Stimulated activated CD4-positive, alpha-beta T cell treated with anti-CD3 and anti-CD28 coated beads, Interleukin-4, amount 100 ng/mL, for 24 hours (primary cell): ENCODE data around the gene DNMT3A.
"Not testable (repeated sequence)": the region's sequence is repeated elsewhere in the genome, so short reads cannot be mapped to it uniquely, and the experiment has no call there.

Experiments
- DNase-seq: peaks from one replicate; pipeline ENCODE4 v3.0.0-alpha.2; 2020

The DNMT3A gene

GRCh38 chr2:25230198-25230947 is 111.4 kb downstream of the DNMT3A start:
- DNase-seq, result no peak

GRCh38 chr2:25229279-25230197 is 112.2 kb downstream of the DNMT3A start:
- no peak for DNase-seq

GRCh38 chr2:25228848-25229278 is 112.9 kb downstream of the DNMT3A start:
- peak; percentile 25 for DNase-seq

GRCh38 chr2:25227576-25227975 is 114.1 kb downstream of the DNMT3A start:
- no peak for DNase-seq

- DNase-seq, result no peak
Observed at GRCh38 chr2:25226827-25227226, 114.9 kb downstream of the DNMT3A start.

GRCh38 chr2:25222477-25223121 is 119.1 kb downstream of the DNMT3A start:
- DNase-seq, result no peak

GRCh38 chr2:25221579-25221978 is 120.1 kb downstream of the DNMT3A start:
- no peak for DNase-seq

GRCh38 chr2:25220313-25220712 is 121.4 kb downstream of the DNMT3A start:
- DNase-seq, result no peak

GRCh38 chr2:25219621-25220020 is 122.1 kb downstream of the DNMT3A start:
- no peak for DNase-seq

GRCh38 chr2:25218100-25218499 is 123.6 kb downstream of the DNMT3A start:
- DNase-seq, result no peak

- peak; percentile 81 for DNase-seq
Observed at GRCh38 chr2:25215948-25216679, 125.6 kb downstream of the DNMT3A start.

- DNase-seq, result no peak
Observed at GRCh38 chr2:25215232-25215631, 126.5 kb downstream of the DNMT3A start.

- DNase-seq, result no peak
Observed at GRCh38 chr2:25213229-25213628, 128.5 kb downstream of the DNMT3A start.

GRCh38 chr2:25210923-25211322 is 130.8 kb downstream of the DNMT3A start:
- not testable (repeated sequence) for DNase-seq

- DNase-seq, result no peak
Observed at GRCh38 chr2:25207078-25207545, 134.6 kb downstream of the DNMT3A start.

GRCh38 chr2:25204190-25204838 is 137.4 kb downstream of the DNMT3A start:
- no peak for DNase-seq

- DNase-seq, result no peak
Observed at GRCh38 chr2:25202275-25202674, 139.4 kb downstream of the DNMT3A start.

- DNase-seq, result no peak
Observed at GRCh38 chr2:25201794-25202193, 139.9 kb downstream of the DNMT3A start.

GRCh38 chr2:25201265-25201664 is 140.5 kb downstream of the DNMT3A start:
- no peak for DNase-seq

- DNase-seq, result no peak
Observed at GRCh38 chr2:25198576-25198975, 143.1 kb downstream of the DNMT3A start.

GRCh38 chr2:25198209-25198525 is 143.6 kb downstream of the DNMT3A start:
- no peak for DNase-seq
